RKO (cell line): ENCODE data around the gene VPS8.

Experiments
- DNase-seq: peaks from one replicate; pipeline ENCODE4 v3.0.0-alpha.2; 2016; ENCODE audit warnings: low spot score

VPS8 gene

GRCh38 chr3:184784731-184785500, 27.1 kb upstream of the VPS8 start:
- DNase-seq, result no peak

- no peak for DNase-seq
Measured at GRCh38 chr3:184785890-184786279, 26.1 kb upstream of the VPS8 start.

DNA sequence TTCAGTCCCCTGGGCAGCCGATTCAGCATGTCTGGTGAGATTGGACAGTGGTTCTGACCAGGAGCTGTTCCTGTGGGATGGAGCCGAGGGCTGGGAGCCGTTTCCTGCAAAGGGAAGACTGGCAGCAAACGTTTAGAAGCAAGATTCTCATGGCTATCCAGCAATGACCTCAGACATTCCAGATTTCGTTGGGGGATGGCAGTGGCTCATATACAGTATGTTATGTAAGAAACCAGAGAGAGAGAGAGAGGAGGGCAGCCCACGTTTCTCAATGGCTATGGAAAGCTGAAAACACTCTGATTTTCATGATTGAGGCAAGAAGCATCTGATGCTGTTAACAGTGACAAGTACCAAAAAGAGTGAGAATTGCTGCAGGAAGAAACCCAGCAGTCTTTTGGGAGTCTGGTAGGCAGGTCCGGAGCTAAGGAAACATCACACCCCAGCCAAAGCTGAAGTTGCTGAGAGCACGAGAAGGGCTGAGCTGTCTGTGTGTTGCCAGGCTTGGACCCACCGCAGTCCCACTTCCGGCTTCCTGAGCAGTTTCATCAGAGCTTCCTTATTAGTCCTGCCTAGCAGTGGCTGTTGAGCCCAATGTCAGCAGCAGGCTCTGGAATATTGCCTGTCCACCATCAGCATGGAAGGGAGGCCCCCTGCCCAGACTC, 25.6 kb upstream of the VPS8 start:
- no peak for DNase-seq

GRCh38 chr3:184788751-184789150, 23.2 kb upstream of the VPS8 start:
- no peak for DNase-seq

- no peak for DNase-seq
Measured at GRCh38 chr3:184789314-184789998, 22.5 kb upstream of the VPS8 start.

DNA sequence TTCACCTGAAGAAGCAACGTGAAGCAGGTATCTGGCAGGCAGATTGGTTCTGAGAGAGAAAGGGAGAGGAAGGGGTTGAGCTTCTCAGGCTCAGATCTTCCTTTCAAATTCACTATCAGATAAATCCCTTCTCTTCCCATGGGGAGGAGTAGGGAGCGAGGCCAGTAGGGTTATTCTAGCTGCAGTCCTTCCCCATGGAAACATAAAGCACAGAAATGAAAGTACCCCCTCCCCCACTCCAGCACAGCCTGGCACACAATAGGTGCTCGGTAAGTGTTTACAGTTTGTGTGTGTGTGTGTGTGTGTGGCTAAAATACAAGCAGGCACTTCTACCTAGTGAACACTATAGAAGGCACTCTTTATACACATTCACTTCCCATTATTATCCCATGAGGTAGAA, 20.8 kb upstream of the VPS8 start:
- no peak for DNase-seq

DNA sequence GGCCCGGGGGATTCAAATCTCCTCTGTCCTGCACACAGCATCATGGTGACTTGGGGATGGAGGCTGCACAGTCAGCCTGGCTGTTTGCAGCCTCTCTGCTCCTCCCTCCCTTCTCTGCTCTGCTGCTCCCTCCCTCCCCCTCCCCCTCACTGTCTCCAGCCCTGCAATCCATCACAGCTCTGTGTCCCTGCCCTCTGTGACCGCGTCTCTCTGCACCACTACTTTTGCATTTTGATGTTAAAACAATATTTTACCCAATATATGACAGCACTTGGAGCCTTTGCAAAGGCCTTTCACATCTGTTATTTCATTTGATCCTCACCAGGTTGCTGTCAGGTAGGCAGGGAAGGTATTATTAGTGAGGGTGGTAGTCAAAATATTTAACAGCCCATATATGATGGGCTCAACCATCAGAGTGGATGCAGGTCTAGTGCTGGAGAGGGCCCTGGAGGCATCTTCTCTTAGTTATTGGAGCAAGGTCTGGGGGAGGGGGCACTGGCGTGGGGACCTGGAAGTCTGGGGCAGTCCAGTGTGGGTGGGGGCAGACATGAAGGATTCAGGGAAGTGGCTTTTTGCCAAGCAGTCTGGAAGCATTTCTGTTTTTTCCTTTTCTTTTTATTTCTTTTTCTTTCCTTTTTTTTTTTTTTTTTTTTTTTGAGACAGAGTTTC, 16.3 kb upstream of the VPS8 start:
- DNase-seq, result no peak

GRCh38 chr3:184796551-184796950, 15.4 kb upstream of the VPS8 start:
- no peak for DNase-seq

GRCh38 chr3:184796954-184797353, 15.0 kb upstream of the VPS8 start:
- no peak for DNase-seq

- no peak for DNase-seq
Measured at GRCh38 chr3:184798120-184798519, 13.8 kb upstream of the VPS8 start.

GRCh38 chr3:184800349-184800930, 11.5 kb upstream of the VPS8 start:
- DNase-seq, result no peak

GRCh38 chr3:184801241-184801785, 10.7 kb upstream of the VPS8 start:
- DNase-seq, result no peak

GRCh38 chr3:184802150-184802549, 9.8 kb upstream of the VPS8 start:
- DNase-seq, result no peak

- DNase-seq, result no peak
Measured at GRCh38 chr3:184804801-184805200, 7.2 kb upstream of the VPS8 start.

GRCh38 chr3:184805351-184806038, 6.5 kb upstream of the VPS8 start:
- DNase-seq, result no peak

DNA sequence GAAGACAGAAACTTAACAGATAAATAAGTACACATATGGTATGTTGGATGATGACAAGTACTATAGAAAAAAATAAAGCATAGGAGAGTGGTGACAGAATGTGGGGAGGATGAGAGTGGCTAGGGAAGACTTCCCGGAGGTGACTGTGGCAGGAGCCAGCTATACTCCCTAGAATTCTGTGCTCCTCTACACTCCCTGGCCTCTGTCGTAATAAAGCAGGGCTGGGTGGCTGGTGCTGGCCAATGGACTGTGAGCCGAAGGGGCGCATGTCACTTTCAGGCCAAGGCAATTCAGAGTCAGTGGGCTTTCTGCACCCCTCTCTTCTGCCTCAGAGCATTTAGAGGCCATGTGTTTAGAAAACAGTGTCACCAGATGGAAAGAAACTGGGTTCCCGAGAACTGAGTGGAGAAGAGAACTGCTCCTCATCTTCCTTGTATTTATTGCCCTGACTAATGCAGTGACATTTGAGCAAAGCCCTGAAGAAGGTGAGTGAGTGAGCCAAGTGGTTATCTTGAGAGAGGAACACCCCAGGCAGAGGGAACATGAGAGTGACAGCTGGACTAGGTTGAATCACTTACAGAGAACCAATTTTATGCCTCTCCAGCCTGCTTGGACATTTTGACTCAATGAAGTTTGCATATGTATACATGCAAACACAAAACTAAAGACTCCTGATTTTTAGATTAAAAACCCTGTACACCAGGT, 5.2 kb upstream of the VPS8 start:
- no peak for DNase-seq

DNA sequence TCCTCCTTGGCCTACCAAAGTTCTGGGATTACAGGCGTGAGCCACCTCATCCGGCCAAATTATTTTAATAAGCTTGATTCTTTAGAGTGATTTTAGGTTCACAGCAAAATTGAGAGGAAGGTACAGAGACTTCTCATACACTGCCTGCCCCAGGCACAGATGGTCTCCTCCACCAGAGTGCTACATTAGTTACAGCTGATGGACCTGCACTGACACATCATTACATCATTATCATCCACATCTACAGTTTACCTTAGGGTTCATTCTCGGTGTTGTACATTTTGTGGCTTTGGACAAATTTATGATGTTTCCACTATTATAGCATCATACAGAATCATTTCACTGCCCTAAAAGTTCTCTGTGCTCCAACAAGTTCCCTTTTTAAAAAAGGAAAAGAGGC, 4.4 kb upstream of the VPS8 start:
- DNase-seq, result no peak

GRCh38 chr3:184808021-184808420, 3.9 kb upstream of the VPS8 start:
- peak; percentile 29 for DNase-seq

DNA sequence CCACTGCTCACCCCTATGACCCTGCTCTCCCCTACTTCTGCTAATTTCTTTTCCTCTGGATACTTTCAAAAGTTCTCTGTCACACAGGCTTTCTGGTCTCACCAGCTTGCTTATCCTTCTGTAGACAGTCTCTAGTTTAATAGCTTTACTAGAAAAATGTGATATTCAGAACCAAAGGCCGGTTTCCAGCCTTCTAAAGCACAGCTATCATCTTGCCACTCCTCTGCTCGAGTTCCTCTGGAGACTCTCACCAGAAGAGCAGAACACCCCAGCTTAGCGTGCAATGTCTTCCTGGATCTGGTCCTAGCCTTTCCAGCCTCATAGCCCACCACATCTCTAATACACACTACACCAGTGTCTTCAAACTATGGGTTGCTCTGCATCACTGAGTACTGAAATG, 1.8 kb upstream of the VPS8 start:
- no peak for DNase-seq

DNA sequence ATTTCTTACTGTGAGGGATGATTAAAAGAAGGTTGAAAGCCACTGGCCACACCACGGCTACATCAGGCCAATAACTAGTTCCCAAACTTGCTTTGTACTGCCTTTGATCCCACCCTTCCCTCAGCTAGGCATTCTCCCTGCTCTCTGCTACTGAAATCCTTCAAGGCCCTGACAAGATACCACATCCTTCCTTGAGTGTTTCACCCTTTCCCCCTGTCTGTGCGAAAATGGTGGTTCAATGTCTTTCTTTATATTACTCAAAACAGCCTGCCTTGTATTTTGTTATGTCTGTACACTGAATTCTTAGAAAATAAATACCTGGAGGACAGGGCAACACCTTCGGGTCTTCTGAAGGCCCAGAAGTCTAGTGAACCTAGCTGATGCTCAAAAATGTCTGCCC, 932 bp upstream of the VPS8 start:
- no peak for DNase-seq

- no peak for DNase-seq
Measured at GRCh38 chr3:184811663-184811998, 335 bp upstream of the VPS8 start.
